Measurements from ENCODE around the gene CPM.
"Not testable (repeated sequence)": the region's sequence is repeated elsewhere in the genome, so short reads cannot be mapped to it uniquely, and the experiment has no call there.

The CPM gene

DNA sequence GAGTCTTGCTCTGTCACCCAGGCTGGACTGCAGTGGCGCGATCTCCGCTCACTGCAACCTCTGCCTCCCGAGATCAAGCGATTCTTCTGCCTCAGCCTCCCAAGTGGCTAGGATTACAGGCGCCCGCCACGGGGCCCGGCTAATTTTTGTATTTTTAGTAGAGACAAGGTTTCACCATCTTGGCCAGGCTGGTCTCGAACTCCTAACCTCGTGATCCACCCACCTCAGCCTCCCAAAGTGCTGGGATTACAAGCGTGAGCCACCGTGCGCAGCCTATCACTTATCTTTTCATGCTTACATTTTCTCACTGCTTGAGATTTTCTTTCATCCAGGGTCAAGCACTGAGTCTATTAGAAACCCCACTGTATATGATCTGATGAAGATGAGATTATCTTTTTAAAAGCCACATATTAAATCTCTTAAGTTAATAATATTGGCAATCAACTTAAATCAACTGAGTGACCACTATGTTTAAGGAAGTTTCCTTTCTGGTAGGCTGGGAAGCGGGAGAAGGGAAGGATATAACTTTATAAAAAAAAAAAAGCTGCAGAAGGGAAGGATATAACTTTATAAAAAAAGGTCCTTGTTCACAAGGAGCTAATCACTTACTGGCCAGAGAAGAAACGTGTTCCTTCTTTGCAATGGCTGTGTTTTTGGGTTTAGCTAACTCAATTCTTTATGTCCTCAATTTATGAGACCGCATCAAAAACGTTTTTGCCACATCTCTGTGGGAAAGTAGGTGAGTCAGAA lies 126.3 kb downstream of the CPM start:
- no peak for DNase-seq (ENCODE audit: low read depth)

DNA sequence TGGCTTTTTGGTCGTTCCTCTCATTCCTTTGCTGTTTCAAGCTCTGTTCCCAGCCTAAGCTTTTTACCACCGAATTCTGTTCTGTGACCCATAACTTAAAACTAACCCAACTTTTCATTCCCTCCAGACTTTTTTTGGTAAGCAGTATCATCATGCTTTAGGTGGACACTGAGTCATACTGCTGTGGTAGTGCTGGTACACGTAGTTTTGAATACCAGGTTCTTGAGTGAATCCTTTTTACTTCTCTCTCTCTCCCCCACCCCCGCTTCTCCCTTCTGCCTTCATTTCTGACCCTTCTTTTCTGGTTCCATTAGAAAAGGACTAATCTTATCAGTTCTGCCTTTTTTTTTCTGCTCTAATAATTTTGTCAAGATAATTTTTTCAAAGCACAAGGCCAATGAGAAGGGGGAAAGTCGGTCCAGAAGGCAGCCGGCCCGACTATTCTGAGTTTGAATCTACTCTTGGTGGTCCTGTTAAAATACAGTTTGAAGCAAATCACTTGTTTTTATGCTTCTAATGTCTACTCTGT lies 127.3 kb downstream of the CPM start:
- no peak for DNase-seq (ENCODE audit: low read depth)

DNA sequence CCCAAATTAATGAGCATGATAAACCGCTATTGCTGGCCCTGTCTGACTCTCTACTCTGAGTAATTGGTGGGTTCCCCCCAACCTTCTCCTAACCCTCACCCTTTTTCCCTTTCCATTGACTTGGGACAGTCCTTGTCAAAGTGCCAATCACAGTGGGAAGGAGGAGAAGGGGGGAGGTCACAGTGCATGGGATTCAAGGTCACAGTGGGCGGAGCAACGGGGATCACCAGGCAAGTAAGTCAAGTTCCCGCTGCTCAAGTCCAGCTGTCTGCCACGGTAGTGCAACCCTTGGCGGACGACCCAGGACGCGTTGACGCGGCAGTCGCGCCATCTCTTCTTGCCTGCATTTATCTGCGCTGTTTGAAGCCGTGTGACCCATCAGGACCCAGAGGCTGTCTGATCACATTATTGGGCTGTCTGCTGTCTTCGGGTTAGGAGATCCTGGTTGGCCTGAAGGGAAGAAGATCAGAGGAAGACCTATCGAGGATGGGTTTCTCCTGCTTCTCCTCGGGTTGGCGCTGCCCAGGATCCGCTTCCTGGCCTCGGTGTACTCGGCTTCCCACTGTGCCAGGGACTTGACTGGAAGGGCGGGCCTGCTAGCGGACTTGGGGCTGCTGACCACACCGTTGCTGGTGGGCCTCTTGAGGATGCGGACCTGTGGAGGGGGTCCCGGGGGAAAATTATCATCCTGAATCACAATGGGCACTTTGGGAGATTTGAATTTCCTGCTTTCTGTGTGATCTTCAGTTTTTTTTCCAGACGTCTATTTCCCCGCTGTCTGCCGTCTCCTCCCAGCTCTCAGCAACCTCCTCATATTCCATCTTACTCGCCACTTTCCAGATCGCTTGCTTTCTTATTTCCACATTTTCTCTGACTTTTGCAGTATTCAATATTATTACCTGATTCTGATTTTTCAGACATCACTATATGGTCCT lies 128.0 kb downstream of the CPM start:
- no peak for DNase-seq (ENCODE audit: low read depth)

DNA sequence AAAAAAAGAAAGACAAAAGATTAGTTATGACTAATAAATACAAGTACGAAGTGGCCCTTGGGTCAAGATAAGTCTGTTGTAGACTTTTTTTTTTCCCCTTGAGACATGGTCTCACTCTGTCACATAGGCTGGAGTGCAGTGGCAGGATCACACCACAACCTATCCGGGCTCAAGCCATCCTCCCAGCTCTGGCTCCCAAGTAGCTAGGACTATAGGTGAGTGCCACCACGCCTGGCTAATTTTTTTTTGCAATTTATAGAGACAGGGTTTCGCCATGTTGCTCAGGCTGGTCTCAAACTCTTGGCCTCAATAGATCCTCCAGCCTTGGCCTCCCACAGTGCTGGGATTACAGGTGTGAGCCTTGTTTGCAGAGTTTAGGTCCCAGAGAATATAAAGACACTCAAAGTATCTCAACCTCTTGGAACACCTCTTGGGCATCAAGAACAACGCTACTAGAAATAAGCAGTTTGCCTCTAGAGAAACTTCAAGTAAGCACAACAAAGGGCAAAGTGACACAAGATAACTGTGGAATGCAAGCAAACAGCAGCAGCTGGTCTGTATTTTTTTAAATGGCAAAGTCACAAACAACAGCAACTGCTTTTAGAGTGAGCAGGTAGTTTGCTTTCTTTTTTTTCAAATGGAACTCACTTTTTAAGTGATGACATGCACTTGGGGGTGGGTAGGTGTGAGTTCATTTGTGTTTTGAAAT lies 128.9 kb downstream of the CPM start:
- no peak for DNase-seq (ENCODE audit: low read depth)

DNA sequence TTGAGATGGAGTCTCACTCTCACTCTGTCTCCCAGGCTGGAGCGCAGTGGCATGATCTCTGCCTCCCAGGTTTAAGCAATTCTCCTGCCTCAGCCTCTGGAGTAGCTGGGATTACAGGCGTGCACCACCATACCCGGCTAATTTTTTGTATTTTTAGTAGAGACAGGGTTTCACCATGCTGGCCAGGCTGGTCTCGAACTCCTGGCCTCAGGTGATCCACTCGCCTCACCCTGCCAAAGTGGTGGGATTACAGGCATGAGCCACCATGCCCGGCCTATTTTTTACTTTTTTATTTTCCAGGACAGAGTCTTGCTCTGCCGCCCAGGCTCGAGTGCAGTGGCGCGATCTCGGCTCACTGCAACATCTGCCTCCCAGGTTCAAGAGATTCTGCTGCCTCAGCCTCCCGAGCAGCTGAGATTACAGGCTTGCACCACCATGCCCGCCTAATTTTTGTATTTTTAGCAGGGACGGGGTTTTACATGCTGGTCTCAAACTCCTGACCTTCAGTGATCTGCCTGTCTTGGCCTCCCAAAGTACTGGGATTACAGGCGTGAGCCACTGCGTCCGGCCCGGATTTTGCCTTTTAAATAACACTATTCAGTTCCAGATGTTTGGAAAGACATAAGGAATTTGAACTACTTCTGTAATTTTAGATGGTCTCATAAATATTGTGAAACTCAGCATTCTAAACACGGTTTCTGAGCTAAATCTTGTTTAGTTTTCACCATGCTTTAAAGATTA lies 129.9 kb downstream of the CPM start:
- DNase-seq (ENCODE audit: low read depth) = not testable (repeated sequence)

DNA sequence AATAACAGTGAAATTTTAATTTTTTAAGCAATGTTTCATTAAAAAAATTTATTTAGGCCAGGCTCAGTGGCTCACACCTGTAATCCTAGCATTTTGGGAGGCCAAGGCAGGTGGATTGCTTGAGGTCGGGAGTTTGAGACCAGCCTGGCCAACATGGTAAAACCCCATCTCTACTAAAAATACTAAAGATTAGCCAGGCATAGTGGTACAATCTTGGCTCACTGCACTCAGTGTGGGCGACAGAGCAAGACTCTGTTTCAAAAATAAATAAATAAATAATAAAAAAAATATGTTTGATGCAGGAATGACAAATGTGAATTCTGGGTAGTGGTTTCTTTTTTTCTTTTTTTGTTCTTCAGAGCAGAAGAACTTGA lies 130.6 kb downstream of the CPM start:
- not testable (repeated sequence) for DNase-seq (ENCODE audit: low read depth)
